ENCODE data around the gene DDX17. TPM values are rescaled to one million over a fixed set of nuclear protein-coding genes. Genes with fewer than 3 reads are reported as not detected.

DDX17 gene
- total and polyA plus RNA-seq, 2 of the 8 experiments (the other 6 are each of a cell fraction or from before 2014, with no cell fraction given): 437 to 441 TPM

- ChIA-PET POLR2A (ENCODE audit: partially characterized antibody) (interaction anchor here (0.7 to 3.3 kb wide), 3 partner anchors 21 to 36 kb away, joined by 3 to 11 read pairs (median 3); no protein-coding TSS in a partner anchor), CTCF (ENCODE audit: partially characterized antibody) (interaction anchor here (0.9 to 1.6 kb wide), 5 partner anchors 9 to 31 kb away, joined by 3 to 9 read pairs (median 4); no protein-coding TSS in a partner anchor)
- Histone ChIP-seq H2AFZ (ENCODE audit: low read length) (no peak overlapping the region), H4K91ac (replicated peaks; ENCODE audit: insufficient read length, low read length) (no peak overlapping the region), H2BK12ac (ENCODE audit: low read depth, low read length) (no peak overlapping the region), H2BK120ac (replicated peaks; ENCODE audit: low read depth, low read length) (no peak overlapping the region), H3K79me1 (ENCODE audit: low read depth, low read length) (no peaks in the 10 kb centered on the region; the same call in 1 of the 2 replicates), H2BK20ac (ENCODE audit: low read length) (no peak overlapping the region), H2AK5ac (ENCODE audit: low read depth, low read length) (no peak overlapping the region), H3K79me2 (ENCODE audit: control insufficient read depth in 1 of 2, insufficient read depth in 2 of 2, low read length in 2 of 2) (no peaks in the 10 kb centered on the region), H3K4ac (replicated peaks; ENCODE audit: insufficient read length, low read depth, low read length) (no peak overlapping the region), H3K4me2 (ENCODE audit: insufficient read depth in 1 of 2, low read depth in 2 of 2, low read length in 2 of 2) (no peak overlapping the region), H3K14ac (ENCODE audit: insufficient read length) (no peak overlapping the region), H2BK15ac (ENCODE audit: low read length) (no peak overlapping the region), H3K9me3 (ENCODE audit: insufficient read depth in 2 of 2, low read depth in 1 of 2, low read length in 1 of 2) (no peaks in the 10 kb centered on the region), H3K9ac (replicated peaks in 1 of 4; ENCODE audit: extremely low read depth in 1 of 4, low read depth in 3 of 4, low read length in 3 of 4) (no peak overlapping the region), H4K8ac (ENCODE audit: extremely low read depth, insufficient read depth, low read length) (no peak overlapping the region), H3K23me2 (ENCODE audit: low read depth, low read length) (no peaks in the 10 kb centered on the region), H3K23ac (ENCODE audit: insufficient read length) (no peak overlapping the region), H3K27me3 (replicated peaks in 1 of 4; ENCODE audit: control insufficient read depth in 3 of 4, extremely low read depth in 1 of 4, insufficient read depth in 3 of 4, low read length in 3 of 4) (no peaks in the 10 kb centered on the region), H3K36me3 (ENCODE audit: control insufficient read depth in 2 of 4, insufficient read depth in 4 of 4, low read length in 3 of 4) (no peaks in the 10 kb centered on the region), H4K5ac (ENCODE audit: insufficient read length, low read depth, low read length) (no peak overlapping the region), H3K4me1 (replicated peaks in 1 of 4; ENCODE audit: control insufficient read depth in 3 of 4, insufficient read depth in 4 of 4, low read length in 3 of 4) (no peaks in the 10 kb centered on the region), H4K20me1 (replicated peaks in 1 of 2; ENCODE audit: control insufficient read depth in 1 of 2, insufficient read depth in 2 of 2, low read length in 2 of 2) (peaks cover 0 to 4% of the 10 kb centered on the region in 2 experiments), H2BK5ac (ENCODE audit: low read depth, low read length) (no peak overlapping the region), H3K56ac (replicated peaks; ENCODE audit: insufficient read length, low read depth, low read length) (no peak overlapping the region), H3K4me3 (ENCODE audit: extremely low read depth in 1 of 4, insufficient read depth in 2 of 4, low read depth in 3 of 4, low read length in 4 of 4) (no peak overlapping the region), H3K18ac (ENCODE audit: extremely low read depth, low read length) (no peak overlapping the region), H3K27ac (ENCODE audit: low read depth, low read length) (no peak overlapping the region)
- TF ChIP-seq SP2 (IDR thresholded peaks at IDR 0.05; ENCODE audit: low read length) (no peak), KDM4A (IDR thresholded peaks at IDR 0.05; ENCODE audit: low read depth, low read length, severe bottlenecking) (no peak), SIN3A (conservative IDR thresholded peaks at IDR 0.05 in 1 of 2, IDR thresholded peaks at IDR 0.05 in 1 of 2; ENCODE audit: low read depth in 1 of 2, low read length in 2 of 2) (no peak)
- no peak for DNase-seq (ENCODE audit: low read depth in 1 of 2, low spot score in 2 of 2)
- FAIRE-seq: no peak
- 86% methylated on average over 21 of the region's 21 CpGs; no CpG with 5 or more reads in 1 of the 2 experiments for WGBS, 2 experiments (ENCODE audit: extremely low coverage in 1 of 2, insufficient coverage in 1 of 2, insufficient read length in 1 of 2, insufficient replicate concordance in 2 of 2, low coverage in 1 of 2, low lambda C conversion rate in 2 of 2, missing lambda C conversion rate in 1 of 2)
These were observed 62.2 kb downstream of the DDX17 start for GRCh38 chr22:38443628-38444521.
